Measurements from ENCODE around the gene KRT71.
"Not testable (repeated sequence)": the region's sequence is repeated elsewhere in the genome, so short reads cannot be mapped to it uniquely, and the experiment has no call there.

Gene KRT71

DNA sequence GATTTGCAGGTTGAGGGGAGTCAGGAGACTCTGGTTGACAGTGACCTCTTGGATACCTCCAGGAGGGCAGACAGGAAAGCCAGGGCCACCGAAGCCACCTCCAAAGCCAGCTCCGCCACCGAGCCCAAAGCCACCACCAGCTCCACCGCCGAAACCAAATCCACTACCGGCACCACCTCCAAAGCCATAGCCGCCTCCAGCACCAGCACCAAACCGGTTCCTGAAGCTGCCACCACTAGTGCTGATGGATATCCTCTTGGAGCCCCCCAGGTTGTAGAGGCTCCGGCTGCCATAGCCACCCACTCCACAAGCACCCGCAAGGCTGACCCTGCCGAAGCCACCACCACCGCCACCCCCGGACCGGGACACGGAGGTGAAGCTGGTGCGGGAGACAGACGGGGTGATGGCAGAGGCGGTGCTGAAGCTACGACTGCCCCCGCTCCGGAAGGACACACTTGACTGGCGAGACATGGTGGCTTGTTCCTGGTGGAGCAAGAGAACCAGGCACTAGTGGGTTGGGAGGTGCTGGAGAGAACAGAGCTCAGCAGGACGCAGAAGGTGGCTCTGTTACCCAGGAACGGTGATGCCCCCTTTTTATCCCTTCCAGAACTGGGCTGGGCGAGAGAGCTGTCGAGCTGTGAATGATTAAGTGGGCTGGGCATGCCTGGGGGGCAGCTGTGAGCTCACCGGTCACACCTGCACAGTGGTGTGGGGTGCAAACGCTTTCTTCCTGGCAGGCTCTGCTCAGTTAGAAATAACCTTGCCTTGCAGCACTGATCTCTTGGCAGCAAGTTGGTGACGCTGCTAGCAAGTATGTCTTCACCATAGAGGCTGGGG is 32.9 kb downstream of the KRT71 start, which contains the start of gene KRT5:
Gene KRT5, minus strand, starts transcription at position 569 of the 837 bp plus-strand sequence. Its CDS starts 98 bp downstream, at position 471.
- no peak for DNase-seq

DNA sequence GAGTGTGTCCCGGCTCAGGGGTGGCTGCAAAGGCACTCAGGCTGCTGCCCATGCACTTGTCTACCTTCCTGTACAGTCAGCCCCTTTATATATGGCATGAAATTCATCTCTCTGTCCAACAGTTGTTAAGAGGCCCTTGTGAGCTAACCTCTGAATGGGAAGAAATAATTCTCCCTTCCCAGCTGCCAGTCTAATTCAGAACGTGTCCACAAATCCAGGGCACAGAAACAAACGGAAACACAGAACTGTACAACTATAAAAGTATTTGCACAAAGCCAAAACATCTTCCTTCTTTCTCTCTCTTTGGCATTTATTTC is 33.6 kb downstream of the KRT71 start:
- DNase-seq = no peak

- no peak for DNase-seq
Observed at GRCh38 chr12:52518574-52519386, 34.2 kb downstream of the KRT71 start.

DNA sequence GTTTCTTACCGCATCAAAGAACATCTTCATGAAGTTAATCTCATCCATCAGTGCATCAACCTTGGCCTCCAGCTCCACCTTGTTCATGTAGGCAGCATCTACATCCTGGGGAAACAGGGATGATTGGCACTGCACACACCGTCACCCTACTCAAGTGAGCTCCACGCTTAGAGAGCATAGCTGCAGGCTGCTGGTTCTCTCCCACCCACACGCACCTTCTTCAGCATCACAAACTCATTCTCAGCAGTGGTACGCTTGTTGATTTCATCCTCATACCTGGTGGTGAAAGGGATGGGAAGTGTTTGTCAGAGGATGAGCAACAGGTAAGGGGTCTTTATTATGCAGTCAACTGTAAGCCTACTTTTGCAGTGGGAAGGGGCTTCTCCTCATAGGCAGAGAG is 35.1 kb downstream of the KRT71 start:
- no peak for DNase-seq

DNA sequence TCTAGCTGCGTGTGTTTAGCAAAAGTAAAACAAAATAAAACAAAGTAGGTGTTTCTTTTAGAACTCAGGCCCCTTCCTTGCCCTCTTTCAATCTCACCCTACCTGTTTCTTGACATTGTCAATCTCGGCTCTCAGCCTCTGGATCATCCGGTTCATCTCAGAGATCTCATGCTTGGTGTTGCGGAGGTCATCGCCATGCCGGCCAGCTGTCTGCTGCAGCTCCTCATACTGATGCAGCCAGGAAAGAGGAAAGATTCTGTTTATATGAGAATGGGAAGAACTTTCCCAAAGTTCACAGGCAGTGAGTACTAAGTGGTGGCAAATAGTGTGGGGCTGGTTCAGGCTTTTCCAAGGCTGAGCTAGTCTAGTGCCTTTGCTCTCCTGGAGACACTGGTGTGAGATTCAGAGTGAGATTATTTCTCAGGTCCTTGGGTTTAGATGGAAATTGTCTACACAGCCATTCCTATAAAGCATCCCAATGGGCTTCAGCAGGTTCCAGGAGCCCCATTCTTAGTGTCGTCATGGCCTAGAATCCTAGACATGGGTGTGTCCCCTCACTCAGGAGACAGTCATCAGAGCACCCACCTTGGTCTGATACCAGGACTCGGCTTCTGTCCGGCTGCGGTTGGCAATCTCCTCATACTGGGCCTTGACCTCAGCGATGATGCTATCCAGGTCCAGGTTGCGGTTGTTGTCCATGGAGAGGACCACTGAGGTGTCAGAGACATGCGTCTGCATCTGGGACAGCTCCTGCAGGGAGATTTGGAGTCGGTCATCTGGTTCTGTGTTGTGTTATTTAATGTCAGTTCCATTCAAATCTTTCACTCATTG is 35.7 kb downstream of the KRT71 start:
- DNase-seq = no peak

DNA sequence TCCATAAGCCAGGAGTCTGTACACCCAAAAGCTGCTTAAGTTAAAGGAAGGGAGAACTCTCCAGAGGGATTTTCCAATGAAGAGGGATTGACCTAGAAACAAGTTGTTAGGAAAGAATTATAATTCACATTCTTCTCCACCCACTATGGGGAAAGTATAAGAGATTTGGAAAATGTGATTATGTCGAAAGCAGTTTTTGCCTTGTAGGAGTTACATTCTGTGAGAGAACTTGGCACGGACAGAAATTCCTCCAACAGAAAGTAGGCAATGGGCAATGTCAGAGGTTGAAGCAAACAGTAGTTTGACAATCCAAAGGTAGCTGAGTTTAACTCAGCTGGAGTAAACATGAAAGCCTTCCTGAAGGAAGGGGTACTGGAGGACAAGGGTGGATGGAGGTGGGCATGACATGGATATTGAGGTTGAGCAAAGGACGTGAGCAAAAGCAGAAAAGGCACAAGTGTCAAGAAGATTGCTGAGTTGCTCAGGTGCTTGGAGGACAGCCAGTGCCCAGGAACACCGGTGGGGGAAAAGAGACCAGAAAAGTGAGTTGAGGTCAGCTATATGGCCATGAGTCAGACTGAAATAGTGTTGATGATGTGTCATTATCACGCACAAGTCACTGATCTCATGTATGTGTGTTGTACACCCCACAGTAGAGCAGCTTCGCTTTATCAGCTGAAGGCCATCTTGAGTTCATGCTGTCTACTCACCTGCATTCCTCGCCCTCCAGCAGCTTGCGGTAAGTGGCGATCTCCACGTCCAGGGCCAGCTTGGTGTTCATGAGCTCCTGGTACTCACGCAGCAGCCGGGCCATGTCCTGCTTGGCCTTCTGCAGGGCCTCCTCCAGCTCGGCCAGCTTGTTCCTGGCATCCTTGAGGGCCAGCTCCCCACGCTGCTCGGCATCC is 36.8 kb downstream of the KRT71 start:
- no peak for DNase-seq

GRCh38 chr12:52515319-52515646 is 37.7 kb downstream of the KRT71 start:
- no peak for DNase-seq

DNA sequence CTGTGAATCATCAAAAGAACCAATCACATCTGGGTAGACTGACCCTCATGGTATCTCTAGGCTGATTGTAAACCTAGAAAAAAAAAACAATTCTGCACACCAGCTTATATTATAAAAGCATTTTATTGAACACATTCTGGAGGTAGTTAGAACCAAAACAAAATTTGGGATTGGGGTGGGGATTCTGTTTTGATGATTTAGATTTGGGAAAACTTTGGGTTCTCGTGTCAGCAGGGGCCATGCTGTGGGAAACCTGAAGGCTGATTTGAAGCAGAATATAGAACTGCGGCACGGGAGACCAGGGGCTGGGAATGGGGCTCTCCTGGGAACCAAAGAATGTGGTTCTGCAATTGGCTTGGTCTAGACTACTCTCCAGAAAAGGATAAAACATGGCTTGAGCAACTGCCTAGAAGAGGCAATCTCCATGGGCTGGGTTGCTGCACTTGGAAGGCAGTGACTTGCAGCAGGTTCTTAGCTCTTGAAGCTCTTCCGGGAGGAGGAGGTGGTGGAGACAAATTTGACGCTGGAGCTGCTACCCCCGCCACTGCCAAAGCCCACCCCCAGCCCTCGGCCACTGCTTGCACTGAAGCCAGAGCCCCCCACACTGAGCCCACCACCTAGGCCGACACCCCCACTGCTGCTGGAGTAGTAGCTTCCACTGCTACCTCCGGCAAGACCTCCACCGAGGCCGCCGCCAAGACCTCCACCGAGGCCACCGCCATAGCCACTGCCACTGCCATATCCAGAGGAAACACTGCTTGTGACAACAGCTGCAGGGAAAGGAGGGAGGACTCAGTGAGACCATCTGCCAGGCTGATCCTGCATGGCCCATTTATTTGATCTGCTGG is 38.2 kb downstream of the KRT71 start:
- no peak for DNase-seq

DNA sequence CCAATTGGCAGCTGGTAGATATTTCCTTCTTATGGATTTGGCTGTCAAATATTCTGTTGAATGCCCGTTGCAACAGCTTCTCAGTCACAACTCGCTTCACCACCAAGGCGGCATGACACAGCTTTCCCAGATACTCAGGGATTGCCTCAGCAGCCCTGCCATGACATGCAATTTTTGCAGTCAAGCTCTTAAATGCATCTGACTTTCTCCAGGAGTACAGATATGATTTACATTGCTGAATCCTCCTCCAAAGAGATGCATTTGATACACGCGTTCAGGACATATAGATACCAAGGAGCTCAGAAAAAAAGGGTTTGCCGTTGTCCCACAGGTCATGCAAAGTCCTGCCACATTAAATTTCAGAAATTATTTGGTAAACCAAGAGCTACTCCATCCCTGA is 39.2 kb downstream of the KRT71 start:
- no peak for DNase-seq

- no peak for DNase-seq
Observed at GRCh38 chr12:52508211-52508610, 44.7 kb downstream of the KRT71 start.

DNA sequence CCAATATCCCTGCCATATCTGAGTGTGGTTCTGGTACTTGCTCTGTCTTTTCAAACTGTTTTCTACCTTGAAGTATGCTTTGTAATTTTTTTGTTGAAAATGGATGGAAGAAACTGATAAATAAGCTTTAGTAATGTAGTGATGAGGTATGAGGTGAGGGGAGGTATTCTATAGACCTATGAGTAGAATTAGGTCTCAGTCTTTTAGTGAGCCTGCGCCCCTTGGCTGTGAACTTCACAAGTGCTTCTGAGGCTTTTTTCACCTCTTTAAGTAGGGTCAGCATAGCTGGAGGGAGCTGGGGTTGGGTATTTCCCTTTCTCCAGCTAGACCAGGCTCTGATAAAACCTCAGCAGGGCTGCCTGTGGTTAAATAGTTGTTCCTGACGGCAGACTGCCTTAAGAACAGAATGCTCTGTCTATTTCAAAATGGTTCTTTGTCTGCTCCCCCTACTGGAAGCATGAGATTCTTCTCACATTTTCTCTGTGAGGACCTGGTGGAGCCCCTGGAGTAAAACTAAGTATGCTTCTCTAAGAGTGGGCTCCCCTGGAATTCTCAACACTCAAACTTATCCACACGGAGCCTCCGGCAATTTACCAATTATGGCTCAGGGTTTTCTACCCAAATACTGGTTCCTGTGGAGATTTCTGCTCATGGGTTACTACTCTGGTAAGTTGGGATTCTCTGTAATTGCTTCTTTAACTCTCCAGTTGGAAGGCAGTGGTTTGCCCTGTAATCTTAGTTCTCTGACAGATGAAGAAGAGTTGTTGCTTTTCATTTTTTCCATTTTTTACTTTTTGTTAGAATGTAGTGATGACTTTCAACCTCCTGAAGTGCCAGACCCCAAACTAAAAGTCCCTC is 45.9 kb downstream of the KRT71 start:
- DNase-seq = no peak

DNA sequence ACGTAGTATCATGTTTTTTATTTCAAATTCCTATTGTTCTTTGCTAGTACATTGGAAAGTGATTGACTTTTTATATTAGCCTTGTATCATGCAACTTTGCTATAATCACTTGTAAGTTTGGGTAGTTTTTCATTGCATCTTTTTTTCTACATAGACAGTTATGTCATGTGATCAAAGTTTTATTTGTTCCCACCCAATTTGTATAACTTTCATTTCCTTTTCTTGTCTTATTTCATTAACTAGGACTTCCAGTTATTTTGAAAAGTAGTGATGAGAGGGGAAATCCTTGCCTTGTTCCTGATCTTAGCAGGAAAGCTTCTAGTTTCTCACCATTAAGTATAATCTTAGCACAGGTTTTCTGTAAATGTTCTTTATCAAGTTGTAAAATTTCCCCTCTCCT is 50.1 kb downstream of the KRT71 start:
- DNase-seq = no peak

DNA sequence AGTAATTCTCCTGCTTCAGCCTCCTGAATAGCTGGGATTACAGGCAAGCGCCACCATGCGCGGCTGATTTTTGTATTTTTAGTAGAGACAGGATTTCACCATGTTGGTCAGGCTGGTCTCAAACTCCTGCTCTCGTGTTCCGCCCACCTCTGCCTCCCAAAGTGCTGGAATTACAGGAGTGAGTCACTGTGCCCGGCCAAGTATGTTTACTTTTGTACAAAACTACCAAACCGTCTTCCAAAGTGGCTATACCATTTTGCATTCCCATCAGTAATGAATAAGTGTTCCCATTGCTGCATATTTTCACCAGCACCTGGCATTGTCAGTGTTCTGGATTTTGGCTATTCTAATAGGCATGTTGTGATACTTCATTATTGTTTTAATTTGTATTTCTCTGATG is 51.5 kb downstream of the KRT71 start:
- no peak for DNase-seq

DNA sequence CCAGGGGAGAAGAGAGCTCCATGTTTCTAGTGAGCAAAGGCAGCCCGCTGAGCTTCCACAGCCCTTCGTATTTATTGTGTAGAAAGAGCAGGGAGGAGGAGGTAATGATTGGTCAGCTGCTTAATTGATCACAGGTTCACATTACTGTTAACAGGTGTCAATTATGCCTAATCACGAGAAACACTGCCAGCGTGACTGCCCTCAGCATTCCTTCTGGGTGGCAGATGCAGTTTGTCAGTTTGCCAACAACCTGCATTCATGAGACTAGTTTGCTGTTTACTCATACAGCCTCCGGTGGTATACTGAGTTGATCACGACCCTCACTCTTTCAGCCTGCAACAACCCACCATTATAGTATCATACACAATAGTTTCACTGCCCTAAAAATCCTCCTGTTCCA is 52.4 kb downstream of the KRT71 start:
- not testable (repeated sequence) for DNase-seq

- no peak for DNase-seq
Observed at GRCh38 chr12:52499806-52500560, 53.0 kb downstream of the KRT71 start.

- no peak for DNase-seq
Observed at GRCh38 chr12:52498946-52499345, 54.0 kb downstream of the KRT71 start.

DNA sequence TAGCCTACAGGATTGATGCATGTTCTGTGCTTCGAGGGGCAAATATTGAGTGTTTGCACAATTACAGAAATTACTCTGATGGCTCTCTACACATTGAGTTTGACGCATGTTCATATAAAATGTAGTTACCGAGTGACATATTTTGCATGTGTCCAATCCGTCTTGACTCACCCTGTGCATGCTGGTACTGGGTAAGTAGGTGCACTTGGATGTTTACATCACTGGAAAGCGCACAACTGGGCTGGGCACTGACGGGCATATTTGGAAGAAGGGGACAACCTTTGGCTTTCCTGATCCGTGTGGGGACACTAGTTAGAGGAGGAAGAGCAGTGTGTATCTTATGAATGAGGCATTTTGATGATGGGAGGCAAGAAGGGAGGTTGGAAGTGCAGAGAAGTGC is 55.0 kb downstream of the KRT71 start:
- no peak for DNase-seq

DNA sequence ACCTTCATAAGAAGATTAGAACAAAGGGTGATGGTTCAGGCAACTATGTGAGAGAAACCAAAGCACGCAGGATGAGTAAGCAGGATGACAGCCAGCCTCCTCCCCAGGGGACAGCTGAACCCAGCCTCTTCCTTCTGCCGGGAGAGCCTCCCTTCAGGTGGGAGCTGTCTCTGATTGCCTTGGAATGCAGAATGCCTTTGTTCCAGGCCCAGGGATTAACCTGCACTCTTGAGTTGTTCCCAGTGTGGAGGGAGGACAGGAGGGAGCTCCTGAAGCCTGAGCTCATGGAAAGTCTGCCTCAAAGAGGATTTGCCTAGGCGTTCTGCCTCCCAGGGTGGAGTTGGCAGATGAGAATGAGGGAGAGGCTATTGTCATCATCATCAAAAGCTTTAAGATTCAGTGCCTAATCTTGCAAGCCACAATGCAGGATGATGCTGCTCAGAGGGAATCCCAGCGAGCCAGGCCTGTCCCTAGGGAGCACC is 56.3 kb downstream of the KRT71 start:
- DNase-seq = no peak

- no peak for DNase-seq
Observed at GRCh38 chr12:52496054-52496453, 56.9 kb downstream of the KRT71 start.

DNA sequence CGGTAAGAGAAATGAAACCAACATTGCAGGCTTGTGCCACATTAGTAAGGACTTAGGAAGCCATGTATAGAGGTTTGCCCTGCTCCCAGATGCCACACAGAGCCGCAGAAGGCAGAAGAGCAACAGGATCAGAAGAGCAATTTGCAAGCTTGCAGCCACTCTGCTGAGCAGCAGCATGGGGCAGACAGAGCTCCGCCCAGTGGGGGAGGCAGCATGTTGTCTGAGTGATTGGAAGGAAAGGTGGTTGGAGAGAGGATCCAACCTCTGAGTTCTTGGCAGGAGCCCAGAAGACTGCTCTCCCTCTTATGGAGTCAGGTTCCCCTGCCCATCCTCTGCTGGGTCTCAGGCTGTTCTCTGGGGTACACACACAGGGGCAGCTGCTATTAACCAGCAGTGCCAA is 57.6 kb downstream of the KRT71 start:
- no peak for DNase-seq

Measured in NCI-H1048 (cell line).